ENCODE results near the gene TBX4. TPM values are rescaled to one million over a fixed set of nuclear protein-coding genes. Genes with fewer than 3 reads are reported as not detected.

Gene TBX4
- total RNA-seq, 1 experiment from 2014 or later: not detected

DNA sequence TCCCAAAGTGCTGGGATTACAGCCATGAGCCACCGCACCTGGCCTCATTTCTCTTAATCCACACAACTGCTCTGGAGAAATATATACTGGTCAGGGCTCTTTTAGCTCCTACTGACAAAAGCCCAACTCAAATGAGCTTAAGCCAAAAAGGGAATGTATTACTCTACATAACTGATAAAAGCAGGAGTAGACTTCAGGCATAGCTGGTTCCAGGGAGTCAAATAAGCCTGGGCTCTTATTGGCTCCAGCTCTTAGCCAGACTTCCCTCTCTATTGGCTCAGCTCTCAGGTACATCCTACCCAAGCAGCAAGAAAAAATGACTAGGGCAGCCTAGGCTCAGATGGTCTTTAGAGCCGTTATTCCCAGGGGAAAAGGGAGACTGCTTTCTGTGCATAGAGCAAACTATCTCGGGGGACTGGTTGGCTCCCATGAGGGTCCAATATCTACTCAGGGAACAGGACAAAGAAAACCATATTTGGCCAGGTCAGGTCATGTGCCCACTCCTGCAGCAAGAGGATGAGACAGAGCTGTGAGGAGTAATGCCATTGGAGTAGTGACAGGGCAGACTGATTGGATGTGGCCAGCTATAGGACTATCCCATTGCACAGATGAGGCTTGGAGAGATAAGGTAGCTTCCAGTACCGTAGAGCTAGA, 31.4 kb upstream of the TBX4 start:
- Histone ChIP-seq H2BK5ac (ENCODE audit: insufficient read length, low read length) (no peak overlapping the region), H3K56ac (ENCODE audit: insufficient read length, low read depth, low read length) (no peak overlapping the region), H3K79me2 (ENCODE audit: insufficient read depth, low read length) (no peaks in the 10 kb centered on the region), H2BK12ac (ENCODE audit: insufficient read length, low read depth, low read length) (no peak overlapping the region), H4K8ac (replicated peaks; ENCODE audit: insufficient read length, low read depth, low read length) (no peak overlapping the region), H3K9me3 (ENCODE audit: control insufficient read depth, low read depth, low read length) (no peaks in the 10 kb centered on the region), H3K14ac (ENCODE audit: insufficient read depth, low read length) (no peak overlapping the region), H2AFZ (ENCODE audit: low read length) (no peak overlapping the region), H3K9ac (ENCODE audit: extremely low read depth, insufficient read length, low read length) (no peak overlapping the region), H3K4ac (ENCODE audit: low read depth, low read length) (no peak overlapping the region), H3K27me3 (ENCODE audit: insufficient read depth, low read length) (peaks cover 6% of the 10 kb centered on the region), H2BK15ac (ENCODE audit: low read depth, low read length) (no peak overlapping the region), H3K79me1 (ENCODE audit: insufficient read depth, low read depth, low read length, poor library complexity, severe bottlenecking) (no peaks in the 10 kb centered on the region), H2BK20ac (ENCODE audit: low read depth, low read length, poor library complexity, severe bottlenecking) (no peak overlapping the region), H2AK5ac (ENCODE audit: insufficient read length, low read length) (no peak overlapping the region), H4K20me1 (ENCODE audit: control insufficient read depth, insufficient read depth, insufficient read length) (no peaks in the 10 kb centered on the region), H3K4me1 (ENCODE audit: insufficient read depth, low read length) (peaks cover 2% of the 10 kb centered on the region; the same call in 1 of the 2 replicates), H3T11ph (ENCODE audit: low read length) (no peak overlapping the region), H3K23ac (ENCODE audit: insufficient read length, low read depth, low read length) (no peak overlapping the region), H3K18ac (ENCODE audit: insufficient read length, low read depth, low read length) (no peak overlapping the region), H3K4me2 (ENCODE audit: insufficient read depth, insufficient read length, low read length) (no peak overlapping the region), H2BK120ac (ENCODE audit: low read depth, low read length, poor library complexity, severe bottlenecking) (no peak overlapping the region), H3K23me2 (ENCODE audit: insufficient read length, low read depth, low read length, poor library complexity, severe bottlenecking) (no peaks in the 10 kb centered on the region), H4K5ac (ENCODE audit: insufficient read length, low read depth, low read length) (no peak overlapping the region), H3K27ac (ENCODE audit: insufficient read length, low read depth, low read length) (no peak overlapping the region), H4K91ac (ENCODE audit: insufficient read length, low read depth, low read length) (no peak overlapping the region)
- Mint-ChIP-seq H3K4me3 (no peak overlapping the region), H3K27me3 (ENCODE audit: low read depth) (peaks cover 73% of the 10 kb centered on the region), H3K9me3 (no peaks in the 10 kb centered on the region), H3K4me1 (peaks cover 8 to 9% of the 10 kb centered on the region in 2 experiments), H3K36me3 (ENCODE audit: insufficient read depth in 1 of 3, low read depth in 3 of 3) (no peaks in the 10 kb centered on the region), H3K27ac (no peak overlapping the region)
- no peak for DNase-seq
- TF ChIP-seq, protein P1, sequence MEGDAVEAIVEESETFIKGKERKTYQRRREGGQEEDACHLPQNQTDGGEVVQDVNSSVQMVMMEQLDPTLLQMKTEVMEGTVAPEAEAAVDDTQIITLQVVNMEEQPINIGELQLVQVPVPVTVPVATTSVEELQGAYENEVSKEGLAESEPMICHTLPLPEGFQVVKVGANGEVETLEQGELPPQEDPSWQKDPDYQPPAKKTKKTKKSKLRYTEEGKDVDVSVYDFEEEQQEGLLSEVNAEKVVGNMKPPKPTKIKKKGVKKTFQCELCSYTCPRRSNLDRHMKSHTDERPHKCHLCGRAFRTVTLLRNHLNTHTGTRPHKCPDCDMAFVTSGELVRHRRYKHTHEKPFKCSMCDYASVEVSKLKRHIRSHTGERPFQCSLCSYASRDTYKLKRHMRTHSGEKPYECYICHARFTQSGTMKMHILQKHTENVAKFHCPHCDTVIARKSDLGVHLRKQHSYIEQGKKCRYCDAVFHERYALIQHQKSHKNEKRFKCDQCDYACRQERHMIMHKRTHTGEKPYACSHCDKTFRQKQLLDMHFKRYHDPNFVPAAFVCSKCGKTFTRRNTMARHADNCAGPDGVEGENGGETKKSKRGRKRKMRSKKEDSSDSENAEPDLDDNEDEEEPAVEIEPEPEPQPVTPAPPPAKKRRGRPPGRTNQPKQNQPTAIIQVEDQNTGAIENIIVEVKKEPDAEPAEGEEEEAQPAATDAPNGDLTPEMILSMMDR (conservative IDR thresholded peaks at IDR 0.05): no peak
- WGBS (ENCODE audit: extremely low coverage, insufficient read length, low lambda C conversion rate): no CpG with 5 or more reads among the region's 4 CpGs

Data from H9 (cell line).